ENCODE data around the gene RAB25.

RAB25 gene

GRCh38 chr1:156054500-156055280 is 6.3 kb upstream of the RAB25 start, which contains the start of gene LAMTOR2:
LAMTOR2 (plus strand) TSS chr1:156054782; CDS start chr1:156054890, 108 bp downstream.
- Histone ChIP-seq H4K8ac (ENCODE audit: low read length) (peak within 1 kb of the TSS; percentile 88), H3K27me3 (ENCODE audit: control insufficient read depth in 1 of 2, insufficient read depth in 1 of 2, low read length in 2 of 2) (no peaks in the 10 kb centered on the region), H3K23ac (ENCODE audit: low read length in 2 of 2) (peak within 1 kb of the TSS in 1 of 2 experiments; percentile 83)

GRCh38 chr1:156055281-156056048 is 5.5 kb upstream of the RAB25 start:
- 27% methylated on average over 14 of the region's 17 CpGs for WGBS
- Histone ChIP-seq H2AK5ac (ENCODE audit: low read length, severe bottlenecking) (no peak overlapping the region), H3K9ac (ENCODE audit: low read length) (peak overlapping the region; percentile 93), H3K79me1 (replicated peaks; ENCODE audit: low read length, poor library complexity, severe bottlenecking) (peaks cover 27% of the 10 kb centered on the region), H3K18ac (ENCODE audit: low read depth in 1 of 2, low read length in 2 of 2) (peak overlapping the region; percentile 81 to 91), H2AFZ (ENCODE audit: low read depth, low read length) (peak overlapping the region; percentile 84), H4K8ac (ENCODE audit: low read length) (peak overlapping the region; percentile 66), H3K4me3 (ENCODE audit: insufficient read depth in 1 of 2, low read depth in 1 of 2, low read length in 2 of 2) (peak overlapping the region; percentile 81 to 96), H3K4me2 (ENCODE audit: low read length, poor library complexity, severe bottlenecking) (peak overlapping the region; percentile 96), H2BK15ac (ENCODE audit: low read depth, poor library complexity, severe bottlenecking) (peak overlapping the region; percentile 60), H3K9me3 (ENCODE audit: control insufficient read depth, low read length) (no peaks in the 10 kb centered on the region), H2BK120ac (ENCODE audit: low read depth, low read length) (no peak overlapping the region), H3K4me1 (ENCODE audit: control insufficient read depth, insufficient read depth, low read depth, low read length) (peaks cover 8% of the 10 kb centered on the region), H3K14ac (ENCODE audit: low read length in 2 of 2) (peak overlapping the region in 1 of 2 experiments; percentile 45), H3K36me3 (ENCODE audit: control insufficient read depth in 1 of 2, insufficient read depth in 2 of 2, low read depth in 1 of 2, low read length in 2 of 2) (peaks cover 23 to 25% of the 10 kb centered on the region in 2 experiments), H2BK5ac (ENCODE audit: low read depth, low read length, poor library complexity, severe bottlenecking) (no peak overlapping the region), H3K27ac (ENCODE audit: low read length, poor library complexity, severe bottlenecking) (no peak overlapping the region), H2BK12ac (ENCODE audit: low read length in 2 of 2) (no peak overlapping the region), H3K23ac (ENCODE audit: low read length in 2 of 2) (peak overlapping the region in 1 of 2 experiments; percentile 83), H3K4ac (ENCODE audit: low read depth in 1 of 2, low read length in 2 of 2) (peak overlapping the region in 1 of 2 experiments; percentile 62), H4K91ac (ENCODE audit: low read length) (no peak overlapping the region), H3K27me3 (ENCODE audit: control insufficient read depth in 1 of 2, insufficient read depth in 1 of 2, low read length in 2 of 2) (no peaks in the 10 kb centered on the region)
- peak; percentile 39 for DNase-seq

More at GRCh38 chr1:156054500-156055280, 6.3 kb upstream of the RAB25 start, which contains the start of gene LAMTOR2:
- DNase-seq: peak; percentile 98
- Histone ChIP-seq H2AFZ (ENCODE audit: low read depth, low read length) (peak within 1 kb of the TSS; percentile 84), H4K91ac (ENCODE audit: low read length) (peak within 1 kb of the TSS; percentile 57), H2BK12ac (ENCODE audit: low read length in 2 of 2) (no peak within 1 kb of the TSS), H3K9ac (ENCODE audit: low read length) (peak within 1 kb of the TSS; percentile 93), H2BK15ac (ENCODE audit: low read depth, poor library complexity, severe bottlenecking) (peak within 1 kb of the TSS; percentile 95), H3K79me1 (replicated peaks; ENCODE audit: low read length, poor library complexity, severe bottlenecking) (peaks cover 32% of the 10 kb centered on the region), H3K9me3 (ENCODE audit: control insufficient read depth, low read length) (no peaks in the 10 kb centered on the region), H3K14ac (ENCODE audit: low read length in 2 of 2) (peak within 1 kb of the TSS in 1 of 2 experiments; percentile 45), H3K4me2 (ENCODE audit: low read length, poor library complexity, severe bottlenecking) (peak within 1 kb of the TSS; percentile 96), H3K36me3 (ENCODE audit: control insufficient read depth in 1 of 2, insufficient read depth in 2 of 2, low read depth in 1 of 2, low read length in 2 of 2) (peaks cover 30 to 31% of the 10 kb centered on the region in 2 experiments), H2BK5ac (ENCODE audit: low read depth, low read length, poor library complexity, severe bottlenecking) (peak within 1 kb of the TSS; percentile 92), H2BK120ac (ENCODE audit: low read depth, low read length) (peak within 1 kb of the TSS; percentile 95), H3K27ac (ENCODE audit: low read length, poor library complexity, severe bottlenecking) (peak within 1 kb of the TSS; percentile 87), H3K4me1 (ENCODE audit: control insufficient read depth, insufficient read depth, low read depth, low read length) (peaks cover 12% of the 10 kb centered on the region), H3K18ac (ENCODE audit: low read depth in 1 of 2, low read length in 2 of 2) (peak within 1 kb of the TSS; percentile 86 to 91), H3K4me3 (ENCODE audit: insufficient read depth in 1 of 2, low read depth in 1 of 2, low read length in 2 of 2) (peak within 1 kb of the TSS; percentile 81 to 96), H3K4ac (ENCODE audit: low read depth in 1 of 2, low read length in 2 of 2) (peak within 1 kb of the TSS; percentile 58 to 80), H2AK5ac (ENCODE audit: low read length, severe bottlenecking) (no peak within 1 kb of the TSS)
- under 1% methylated on average over 53 of the region's 53 CpGs for WGBS

- Histone ChIP-seq H2BK120ac (ENCODE audit: low read depth, low read length) (no peak overlapping the region), H3K36me3 (ENCODE audit: control insufficient read depth in 1 of 2, insufficient read depth in 2 of 2, low read depth in 1 of 2, low read length in 2 of 2) (peaks cover 14 to 20% of the 10 kb centered on the region in 2 experiments), H2BK15ac (ENCODE audit: low read depth, poor library complexity, severe bottlenecking) (no peak overlapping the region), H3K4me2 (ENCODE audit: low read length, poor library complexity, severe bottlenecking) (no peak overlapping the region), H3K9me3 (ENCODE audit: control insufficient read depth, low read length) (no peaks in the 10 kb centered on the region), H2AFZ (ENCODE audit: low read depth, low read length) (no peak overlapping the region), H3K9ac (ENCODE audit: low read length) (peak overlapping the region; percentile 93), H3K4me1 (ENCODE audit: control insufficient read depth, insufficient read depth, low read depth, low read length) (peaks cover 11% of the 10 kb centered on the region), H3K27ac (ENCODE audit: low read length, poor library complexity, severe bottlenecking) (no peak overlapping the region), H2BK12ac (ENCODE audit: low read length in 2 of 2) (peak overlapping the region in 1 of 2 experiments; percentile 31), H3K18ac (ENCODE audit: low read depth in 1 of 2, low read length in 2 of 2) (no peak overlapping the region), H3K23ac (ENCODE audit: low read length in 2 of 2) (peak overlapping the region in 1 of 2 experiments; percentile 75), H2BK5ac (ENCODE audit: low read depth, low read length, poor library complexity, severe bottlenecking) (no peak overlapping the region), H3K79me1 (replicated peaks; ENCODE audit: low read length, poor library complexity, severe bottlenecking) (peaks cover 18% of the 10 kb centered on the region), H3K4ac (ENCODE audit: low read depth in 1 of 2, low read length in 2 of 2) (no peak overlapping the region), H4K91ac (ENCODE audit: low read length) (no peak overlapping the region), H3K14ac (ENCODE audit: low read length in 2 of 2) (no peak overlapping the region), H3K4me3 (ENCODE audit: insufficient read depth in 1 of 2, low read depth in 1 of 2, low read length in 2 of 2) (no peak overlapping the region), H4K8ac (ENCODE audit: low read length) (no peak overlapping the region), H3K27me3 (ENCODE audit: control insufficient read depth in 1 of 2, insufficient read depth in 1 of 2, low read length in 2 of 2) (no peaks in the 10 kb centered on the region), H2AK5ac (ENCODE audit: low read length, severe bottlenecking) (no peak overlapping the region)
- 100% methylated on average over 1 of the region's 1 CpG for WGBS
- no peak for DNase-seq
Measured at GRCh38 chr1:156056326-156056849, 4.6 kb upstream of the RAB25 start.

Measured in mesenchymal stem cell (in vitro differentiated cells and primary cell).